A673 (cell line): ENCODE data around the gene SERINC4. TPM values are rescaled to one million over a fixed set of nuclear protein-coding genes. Genes with fewer than 3 reads are reported as not detected.
A peak's percentile ranks its signal among the peaks of the same experiment; 100 is the strongest.

Experiments
- BruUV-seq: library from RNA; stranded (reverse); fragments of 400-500 nt; replicated peaks from 2 replicates; lab custom pipeline; 2021; lab: Mats Ljungman, UMichigan
- CTCF ChIA-PET: fragments of 300-600 bp; sonication (Branson Sonifier 250); formaldehyde crosslinking; loops from one replicate; lab custom pipeline; 2022; ENCODE audit warnings: antibody characterized with exemption; lab: Charles Lee
- POLR2A ChIA-PET: fragments of 300-600 bp; sonication (Branson Sonifier 250); formaldehyde crosslinking; loops from one replicate; lab custom pipeline; 2022; ENCODE audit warnings: antibody characterized with exemption; ENCODE audit not compliant: low non-redundant PET; lab: Charles Lee
- DNase-seq: peaks from one replicate; pipeline ENCODE4 v3.0.0-alpha.2; 2015; ENCODE audit warnings: low spot score
- H3K27ac ChIP-seq: fragments of 200-600 bp; sonication (generic); 2 replicates; pipeline ENCODE4 v1.5.1; 2016; ENCODE audit warnings: mixed run types, low read depth, mild to moderate bottlenecking, mixed read lengths, antibody characterized with exemption, low read length; ENCODE audit not compliant: poor library complexity, severe bottlenecking
- H3K27me3 ChIP-seq: fragments of 200-600 bp; sonication (generic); replicated peaks from 2 replicates; pipeline ENCODE4 v1.6.1; 2017; ENCODE audit warnings: mixed run types, low read depth, mild to moderate bottlenecking, mixed read lengths, antibody characterized with exemption, low read length; ENCODE audit not compliant: insufficient read depth, poor library complexity
- H3K36me3 ChIP-seq: fragments of 200-600 bp; sonication (generic); 2 replicates; pipeline ENCODE4 v1.6.1; 2016; ENCODE audit warnings: mixed run types, mild to moderate bottlenecking, mixed read lengths, antibody characterized with exemption, low read length; ENCODE audit not compliant: insufficient read depth, poor library complexity, severe bottlenecking
- H3K4me1 ChIP-seq: fragments of 200-600 bp; sonication (generic); 2 replicates; pipeline ENCODE4 v1.6.1; 2017; ENCODE audit warnings: mixed run types, mild to moderate bottlenecking, mixed read lengths, antibody characterized with exemption, low read length; ENCODE audit not compliant: insufficient read depth, poor library complexity, severe bottlenecking
- H3K4me3 ChIP-seq: fragments of 200-600 bp; sonication (generic); 2 replicates; pipeline ENCODE4 v1.5.1; 2016; ENCODE audit warnings: low read depth, mixed run types, mild to moderate bottlenecking, mixed read lengths, low read length; ENCODE audit not compliant: poor library complexity, severe bottlenecking
- H3K9me3 ChIP-seq: fragments of 200-600 bp; sonication (generic); 2 replicates; pipeline ENCODE4 v1.6.1; 2016; ENCODE audit warnings: mixed run types, low read depth, mild to moderate bottlenecking, mixed read lengths, antibody characterized with exemption, low read length; ENCODE audit not compliant: poor library complexity, severe bottlenecking
- EZH2 ChIP-seq: fragments of 200-600 bp; sonication (generic); IDR thresholded peaks from 2 replicates; pipeline ENCODE4 v1.6.1; 2017; ENCODE audit warnings: borderline replicate concordance, low read depth, mild to moderate bottlenecking, mixed read lengths, antibody characterized with exemption, low read length; ENCODE audit not compliant: poor library complexity, severe bottlenecking
- intact Hi-C: fragments of 100-400 bp; cut with micrococcal nuclease; formaldehyde crosslinking; loops from one replicate; pipeline ENCODE4 v1.10.0; 2022; ENCODE audit not compliant: unreplicated experiment
- total RNA-seq: library from RNA; stranded (reverse); gene quantifications from 2 replicates; pipeline ENCODE4 v1.2.3, GENCODE V29; 2021
- TF ChIP-seq, protein P1 (sequence below): fragments of 300-800, 200-600 bp; sonication (generic); conservative IDR thresholded peaks from 2 replicates; pipeline ENCODE4 v1.5.1; 2017; ENCODE audit warnings: low read depth, mild to moderate bottlenecking, antibody characterized with exemption, low read length, moderate library complexity, mixed read lengths

The SERINC4 gene
- total RNA-seq, 1 experiment from 2014 or later, result not detected

DNA sequence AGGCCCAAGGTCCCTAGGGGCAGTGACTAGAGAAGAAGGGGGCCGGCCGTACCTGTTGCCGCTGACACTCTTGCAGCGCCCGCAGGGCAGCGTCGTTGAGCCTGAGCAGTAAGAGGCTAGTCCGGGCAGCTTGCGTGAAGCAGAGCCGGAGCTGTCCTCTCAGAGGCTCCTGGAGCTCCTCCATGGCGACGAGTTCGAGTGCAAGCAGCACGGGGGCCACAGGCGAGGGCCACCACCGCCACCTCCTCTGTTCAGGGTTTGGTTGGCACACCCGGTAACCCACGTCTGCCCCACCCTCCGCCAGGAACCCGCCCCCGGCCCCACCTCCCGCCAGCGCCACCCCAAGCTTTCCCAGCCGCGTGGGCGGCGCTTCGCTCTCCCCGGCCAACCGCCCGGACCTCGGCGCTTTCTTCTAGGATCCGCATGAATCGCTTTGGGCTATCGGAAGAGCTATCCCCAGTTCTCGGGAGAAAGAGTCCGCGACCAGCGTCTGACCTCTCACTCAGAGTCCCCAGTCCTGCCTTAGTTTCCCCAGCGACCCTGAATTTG, 23.2 kb downstream of the SERINC4 start, which contains the start of gene ELL3:
Gene ELL3, minus strand, starts transcription at position 249 of the 549 bp plus-strand sequence. Its CDS starts 65 bp downstream, at position 184.
- Histone ChIP-seq H3K4me1 (peaks cover 11% of the 10 kb centered on the region), H3K27ac (peak within 1 kb of the TSS; percentile 86), H3K4me3 (peak within 1 kb of the TSS; percentile 75), H3K36me3 (peaks cover 16% of the 10 kb centered on the region), H3K27me3 (no peaks in the 10 kb centered on the region), H3K9me3 (no peaks in the 10 kb centered on the region)
- no peak for TF ChIP-seq EZH2
- TF ChIP-seq, protein P1, sequence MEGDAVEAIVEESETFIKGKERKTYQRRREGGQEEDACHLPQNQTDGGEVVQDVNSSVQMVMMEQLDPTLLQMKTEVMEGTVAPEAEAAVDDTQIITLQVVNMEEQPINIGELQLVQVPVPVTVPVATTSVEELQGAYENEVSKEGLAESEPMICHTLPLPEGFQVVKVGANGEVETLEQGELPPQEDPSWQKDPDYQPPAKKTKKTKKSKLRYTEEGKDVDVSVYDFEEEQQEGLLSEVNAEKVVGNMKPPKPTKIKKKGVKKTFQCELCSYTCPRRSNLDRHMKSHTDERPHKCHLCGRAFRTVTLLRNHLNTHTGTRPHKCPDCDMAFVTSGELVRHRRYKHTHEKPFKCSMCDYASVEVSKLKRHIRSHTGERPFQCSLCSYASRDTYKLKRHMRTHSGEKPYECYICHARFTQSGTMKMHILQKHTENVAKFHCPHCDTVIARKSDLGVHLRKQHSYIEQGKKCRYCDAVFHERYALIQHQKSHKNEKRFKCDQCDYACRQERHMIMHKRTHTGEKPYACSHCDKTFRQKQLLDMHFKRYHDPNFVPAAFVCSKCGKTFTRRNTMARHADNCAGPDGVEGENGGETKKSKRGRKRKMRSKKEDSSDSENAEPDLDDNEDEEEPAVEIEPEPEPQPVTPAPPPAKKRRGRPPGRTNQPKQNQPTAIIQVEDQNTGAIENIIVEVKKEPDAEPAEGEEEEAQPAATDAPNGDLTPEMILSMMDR, result no peak
- no TSS peak for BruUV-seq
- peak; percentile 87 for DNase-seq
- ChIA-PET CTCF (interaction anchor here (0.5 to 1.1 kb wide), 3 partner anchors 9 to 12 kb away, joined by 3 to 7 read pairs (median 4); no protein-coding TSS in a partner anchor), POLR2A (no interaction called here)
- intact Hi-C loops, result no loop called here

DNA sequence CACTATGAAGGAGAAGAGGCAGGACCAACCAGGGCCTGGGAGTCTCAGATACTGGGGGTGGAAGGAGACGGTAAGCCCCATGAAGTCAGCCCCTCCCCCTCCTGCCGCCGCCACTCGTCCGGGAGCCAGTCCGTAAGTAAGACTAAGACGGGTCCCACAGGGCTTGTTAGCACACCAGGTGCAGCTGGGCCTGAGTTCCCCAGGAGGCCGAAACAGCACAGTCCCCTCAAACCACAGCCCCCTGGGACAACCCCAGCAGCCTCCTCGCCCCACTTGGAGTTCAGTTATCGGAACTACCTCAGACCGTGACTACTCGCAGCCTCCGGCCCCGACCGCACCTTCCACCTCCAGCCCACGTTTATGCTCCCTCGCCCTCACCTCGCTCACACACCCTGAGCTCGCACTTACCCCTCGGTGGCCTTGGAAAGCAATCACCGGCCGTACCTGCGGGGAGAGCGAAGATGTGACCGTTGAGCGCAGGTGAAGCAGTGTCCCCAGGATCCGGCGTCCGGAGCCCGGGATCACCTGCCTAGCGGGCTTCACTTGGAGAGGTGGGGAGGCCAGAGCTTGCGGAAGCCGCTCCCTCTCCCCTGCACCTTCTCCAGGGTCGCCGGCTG, 23.8 kb downstream of the SERINC4 start:
- TF ChIP-seq, protein P1, result no peak
- no peak for TF ChIP-seq EZH2
- BruUV-seq, result no TSS peak
- H3K4me1 ChIP-seq, result peaks cover 11% of the 10 kb centered on the region
- ChIA-PET POLR2A (no interaction called here), CTCF (interaction anchor here (0.5 to 1.1 kb wide), 3 partner anchors 8 to 13 kb away, joined by 3 to 7 read pairs (median 4); no protein-coding TSS in a partner anchor)
- no peaks in the 10 kb centered on the region for H3K9me3 ChIP-seq
- intact Hi-C loops, result no loop called here
- no peak for DNase-seq
- H3K4me3 ChIP-seq, result peak overlapping the region; percentile 75
- no peaks in the 10 kb centered on the region for H3K27me3 ChIP-seq
- H3K36me3 ChIP-seq, result peaks cover 22% of the 10 kb centered on the region
- H3K27ac ChIP-seq, result no peak overlapping the region

DNA sequence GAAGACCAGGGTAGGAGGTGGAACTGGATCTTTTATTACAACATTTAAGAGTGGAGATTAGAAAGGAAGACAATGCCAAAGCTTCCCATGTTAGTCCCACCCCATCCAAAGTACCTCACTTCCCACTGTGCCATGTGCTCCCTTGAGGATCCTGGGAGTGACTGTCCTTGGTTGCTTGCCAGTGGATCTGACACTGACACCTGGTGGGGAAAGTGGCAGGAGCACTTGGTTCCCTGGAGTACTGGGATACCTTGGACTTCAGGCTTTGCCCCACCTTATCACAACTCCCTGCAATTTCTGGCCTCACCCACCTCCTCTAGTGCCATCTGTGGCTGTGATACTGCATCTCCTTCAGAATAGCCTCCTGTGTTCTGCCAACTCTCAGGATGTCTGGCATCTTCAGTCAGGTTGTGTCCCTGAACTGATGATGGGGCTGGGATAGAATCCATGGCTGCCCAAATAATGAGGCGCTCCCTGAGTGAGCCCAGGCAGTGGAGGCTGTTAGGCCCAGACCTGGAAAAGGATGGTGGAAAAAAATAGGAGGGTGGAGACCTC, 24.5 kb downstream of the SERINC4 start:
- Histone ChIP-seq H3K36me3 (peaks cover 29% of the 10 kb centered on the region), H3K4me1 (peaks cover 11% of the 10 kb centered on the region), H3K27me3 (no peaks in the 10 kb centered on the region), H3K27ac (peak overlapping the region; percentile 41), H3K9me3 (no peaks in the 10 kb centered on the region), H3K4me3 (no peak overlapping the region)
- peak; percentile 79 for DNase-seq
- POLR2A ChIA-PET, result no interaction called here
- no peak for TF ChIP-seq EZH2
- TF ChIP-seq, protein P1, result peak; percentile 46
- intact Hi-C loops, result no loop called here
- CTCF ChIA-PET, result no interaction called here
- no TSS peak for BruUV-seq
